RWPE2 (cell line): ENCODE measurements around the gene ARHGAP27.
"Not testable (repeated sequence)": the region's sequence is repeated elsewhere in the genome, so short reads cannot be mapped to it uniquely, and the experiment has no call there.

ENCODE experiments used
- ATAC-seq: fragments of 200-7000 bp; cut with Tn5 transposase; 3 replicates; pipeline ENCODE4 v1.9.1; 2021; ENCODE audit warnings: low read depth
- DNase-seq: peaks from one replicate; pipeline ENCODE4 v3.0.0-alpha.2; 2020; ENCODE audit warnings: low spot score
- H3K27ac ChIP-seq: fragments of 450-650 bp; 2 replicates; pipeline ENCODE4 v1.5.1; 2017; ENCODE audit warnings: mild to moderate bottlenecking; ENCODE audit not compliant: poor library complexity, severe bottlenecking
- H3K27me3 ChIP-seq: fragments of 250-450 bp; sonication (Bioruptor Pico); 2 replicates; pipeline ENCODE4 v1.5.1; 2021; ENCODE audit warnings: mild to moderate bottlenecking, moderate library complexity; ENCODE audit not compliant: insufficient read depth, poor library complexity, severe bottlenecking
- H3K36me3 ChIP-seq: fragments of 250-450 bp; sonication (Bioruptor Pico); 2 replicates; pipeline ENCODE4 v1.5.1; 2020; ENCODE audit warnings: low read depth, mild to moderate bottlenecking, moderate library complexity
- H3K4me1 ChIP-seq: fragments of 250-450 bp; sonication (Bioruptor Pico); 2 replicates; pipeline ENCODE4 v1.5.1; 2021; ENCODE audit warnings: mild to moderate bottlenecking, moderate library complexity; ENCODE audit not compliant: insufficient read depth, poor library complexity, severe bottlenecking
- H3K4me3 ChIP-seq: fragments of 250-450 bp; sonication (Bioruptor Pico); 2 replicates; pipeline ENCODE4 v1.5.1; 2021; ENCODE audit warnings: mild to moderate bottlenecking, moderate library complexity; ENCODE audit not compliant: severe bottlenecking
- H3K9me3 ChIP-seq: fragments of 250-450 bp; sonication (Bioruptor Pico); 2 replicates; pipeline ENCODE4 v1.5.1; 2021; ENCODE audit warnings: mild to moderate bottlenecking, moderate library complexity; ENCODE audit not compliant: severe bottlenecking
- CTCF ChIP-seq: fragments of 450-650 bp; IDR thresholded peaks from one replicate; pipeline ENCODE4 v1.5.1; 2017; ENCODE audit warnings: mild to moderate bottlenecking, moderate library complexity; ENCODE audit not compliant: poor library complexity, severe bottlenecking

ARHGAP27 gene

GRCh38 chr17:45446872-45447625 lies 14.4 kb upstream of the ARHGAP27 start:
- H3K9me3 ChIP-seq, DNase-seq, H3K4me3 ChIP-seq, H3K27me3 ChIP-seq, H3K36me3 ChIP-seq: not testable (repeated sequence)
- peak; percentile 73 for ATAC-seq
- peaks cover 16% of the 10 kb centered on the region for H3K4me1 ChIP-seq
- peak overlapping the region; percentile 86 for H3K27ac ChIP-seq

- DNase-seq: not testable (repeated sequence)
- ATAC-seq: peak; percentile 97
These were observed 13.5 kb upstream of the ARHGAP27 start for GRCh38 chr17:45445901-45446743.

GRCh38 chr17:45444856-45445820 lies 12.5 kb upstream of the ARHGAP27 start:
- H3K9me3 ChIP-seq, ATAC-seq, H3K36me3 ChIP-seq, H3K27me3 ChIP-seq, H3K4me3 ChIP-seq, DNase-seq: not testable (repeated sequence)
- Histone ChIP-seq H3K27ac (peak overlapping the region; percentile 86), H3K4me1 (peaks cover 22% of the 10 kb centered on the region)

More at GRCh38 chr17:45445901-45446743, 13.5 kb upstream of the ARHGAP27 start:
- H3K27me3 ChIP-seq, H3K36me3 ChIP-seq, H3K9me3 ChIP-seq, H3K4me3 ChIP-seq: not testable (repeated sequence)
- peaks cover 16% of the 10 kb centered on the region for H3K4me1 ChIP-seq
- peak overlapping the region; percentile 86 for H3K27ac ChIP-seq

- Histone ChIP-seq H3K4me1 (peaks cover 30% of the 10 kb centered on the region), H3K27ac (peak overlapping the region; percentile 86)
- not testable (repeated sequence) for H3K4me3 ChIP-seq, H3K27me3 ChIP-seq, H3K36me3 ChIP-seq, ATAC-seq, DNase-seq, H3K9me3 ChIP-seq
These were observed 11.6 kb upstream of the ARHGAP27 start for GRCh38 chr17:45444301-45444700.

GRCh38 chr17:45443371-45444260 lies 10.9 kb upstream of the ARHGAP27 start:
- H3K27ac ChIP-seq: not testable (repeated sequence)
- peaks cover 30% of the 10 kb centered on the region for H3K4me1 ChIP-seq

GRCh38 chr17:45441526-45442310 lies 9.0 kb upstream of the ARHGAP27 start:
- ATAC-seq (no peak), DNase-seq (no peak)
- Histone ChIP-seq H3K27me3 (no peaks in the 10 kb centered on the region), H3K9me3 (no peaks in the 10 kb centered on the region), H3K27ac (no peak overlapping the region), H3K36me3 (peaks cover 10% of the 10 kb centered on the region), H3K4me3 (no peak overlapping the region), H3K4me1 (peaks cover 21% of the 10 kb centered on the region)
- TF ChIP-seq CTCF: no peak

More at GRCh38 chr17:45443371-45444260, 10.9 kb upstream of the ARHGAP27 start:
- H3K27me3 ChIP-seq, DNase-seq, H3K36me3 ChIP-seq, H3K9me3 ChIP-seq, ATAC-seq, H3K4me3 ChIP-seq: not testable (repeated sequence)

- not testable (repeated sequence) for ATAC-seq, H3K36me3 ChIP-seq, H3K27me3 ChIP-seq, DNase-seq, H3K9me3 ChIP-seq, H3K4me3 ChIP-seq
- Histone ChIP-seq H3K4me1 (peaks cover 14% of the 10 kb centered on the region), H3K27ac (peak overlapping the region; percentile 35)
These were observed 8.3 kb upstream of the ARHGAP27 start for GRCh38 chr17:45440839-45441515.
